ENCODE results near the gene PDZK1IP1. TPM values are rescaled to one million over a fixed set of nuclear protein-coding genes. Genes with fewer than 3 reads are reported as not detected.
"Not testable (repeated sequence)": the region's sequence is repeated elsewhere in the genome, so short reads cannot be mapped to it uniquely, and the experiment has no call there.

PDZK1IP1 gene
- total RNA-seq, 1 donor from 2014 or later: not detected

DNA sequence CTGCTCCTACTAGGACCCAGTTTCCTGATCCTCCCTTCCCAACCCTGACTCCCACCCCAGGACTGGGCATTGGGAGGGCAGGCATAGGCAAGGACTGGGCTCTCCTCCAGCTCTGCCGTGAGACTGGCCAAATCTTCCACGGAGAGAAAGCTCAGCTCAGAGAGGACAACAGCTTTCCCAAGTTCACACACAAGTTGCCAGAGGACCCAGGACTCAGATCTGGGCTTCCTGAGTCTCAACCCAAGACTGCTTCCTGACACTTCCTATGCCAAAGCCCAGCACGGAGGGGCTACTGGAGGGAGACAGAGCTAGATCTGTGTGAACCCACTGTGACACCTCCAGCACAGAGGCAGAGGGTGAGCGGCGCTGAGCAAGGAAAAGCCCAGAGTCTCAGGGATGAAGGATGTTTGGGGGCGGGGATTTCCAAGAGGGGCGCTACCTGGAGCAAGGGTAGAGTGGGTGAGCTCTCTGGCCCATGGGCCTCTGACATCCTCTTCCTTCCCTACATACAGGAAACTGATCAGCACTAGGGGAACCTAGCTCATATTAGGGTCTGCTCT lies 7.1 kb downstream of the PDZK1IP1 start:
- intact Hi-C loops (cut with micrococcal nuclease): no loop called here

DNA sequence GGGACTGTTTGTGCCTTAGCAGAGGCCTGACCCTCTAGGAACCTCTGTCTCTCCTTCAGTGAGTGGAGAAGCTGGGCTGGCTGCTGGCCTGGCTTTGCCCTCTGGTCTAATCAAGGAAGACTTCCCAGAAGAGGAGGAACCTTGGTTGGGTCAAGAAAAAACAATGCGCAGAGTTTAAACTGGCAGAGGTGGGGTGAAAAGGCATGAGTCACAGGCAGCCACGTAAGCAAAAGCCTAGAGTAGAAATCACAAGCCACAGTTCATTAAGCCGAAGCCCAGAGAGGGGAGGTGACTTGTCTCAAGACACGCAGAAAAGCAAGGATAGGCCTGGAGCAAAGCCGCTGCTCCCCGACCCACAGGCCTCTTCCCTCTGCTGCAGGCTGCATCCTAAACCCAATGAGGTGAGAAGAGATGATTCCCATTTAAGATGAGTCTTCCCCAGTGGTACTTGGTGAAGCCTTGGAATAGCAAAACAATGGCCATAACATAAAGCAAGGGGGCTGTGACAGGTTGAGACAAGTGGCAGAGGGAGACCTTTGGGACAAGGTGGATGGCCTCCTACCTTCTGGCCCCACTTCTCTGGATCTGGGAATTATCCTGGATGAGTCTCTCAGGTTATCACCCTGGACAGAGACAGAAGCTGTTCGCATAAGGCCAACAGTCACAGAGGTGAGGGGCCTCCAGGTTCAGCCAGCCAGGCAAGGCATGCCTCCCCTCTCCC lies 7.7 kb downstream of the PDZK1IP1 start:
- intact Hi-C loops (cut with micrococcal nuclease): no loop called here

DNA sequence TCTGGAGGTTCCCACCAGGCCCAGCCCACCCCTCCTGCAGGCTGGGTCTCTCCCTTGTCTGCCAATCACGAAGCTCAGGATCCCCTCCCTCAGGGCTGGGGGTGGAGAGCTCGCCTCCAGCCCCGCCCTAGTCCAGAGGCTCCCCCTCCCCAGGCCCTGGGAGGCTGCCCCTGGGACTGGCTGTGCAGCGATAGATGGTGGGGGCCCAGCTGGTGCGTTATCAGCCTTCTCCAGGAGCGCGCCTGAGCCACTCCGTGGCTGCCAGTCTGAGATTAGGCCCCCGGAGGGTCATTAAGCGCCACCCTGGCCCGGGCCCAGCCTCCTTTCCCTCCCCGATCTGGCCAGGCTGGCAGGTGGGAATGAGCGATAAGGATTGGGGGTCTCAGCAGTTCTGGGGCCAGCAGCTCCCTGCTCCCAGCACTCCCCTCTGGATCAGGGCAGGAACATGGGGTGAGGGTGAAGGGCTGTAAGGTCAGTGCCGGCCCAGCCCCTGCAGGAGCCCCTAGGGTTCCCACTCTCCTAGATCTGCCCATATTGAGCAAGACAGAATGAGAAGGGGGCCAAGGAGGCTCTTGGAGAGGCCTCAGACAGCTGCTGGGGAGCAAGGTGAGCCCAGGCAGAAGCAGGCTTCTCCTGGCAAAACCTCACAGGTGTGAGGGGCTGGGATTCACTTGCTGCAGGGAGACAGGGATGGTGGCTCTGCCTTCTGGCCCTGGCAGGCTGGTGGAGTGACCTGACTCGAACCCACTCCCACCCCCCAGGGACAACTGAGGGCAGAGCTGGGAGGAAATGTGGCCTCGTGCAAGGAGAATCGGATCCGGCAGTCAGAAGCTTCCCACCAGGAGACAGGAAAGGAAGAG lies 8.5 kb downstream of the PDZK1IP1 start:
- intact Hi-C loops (cut with micrococcal nuclease): no loop called here

DNA sequence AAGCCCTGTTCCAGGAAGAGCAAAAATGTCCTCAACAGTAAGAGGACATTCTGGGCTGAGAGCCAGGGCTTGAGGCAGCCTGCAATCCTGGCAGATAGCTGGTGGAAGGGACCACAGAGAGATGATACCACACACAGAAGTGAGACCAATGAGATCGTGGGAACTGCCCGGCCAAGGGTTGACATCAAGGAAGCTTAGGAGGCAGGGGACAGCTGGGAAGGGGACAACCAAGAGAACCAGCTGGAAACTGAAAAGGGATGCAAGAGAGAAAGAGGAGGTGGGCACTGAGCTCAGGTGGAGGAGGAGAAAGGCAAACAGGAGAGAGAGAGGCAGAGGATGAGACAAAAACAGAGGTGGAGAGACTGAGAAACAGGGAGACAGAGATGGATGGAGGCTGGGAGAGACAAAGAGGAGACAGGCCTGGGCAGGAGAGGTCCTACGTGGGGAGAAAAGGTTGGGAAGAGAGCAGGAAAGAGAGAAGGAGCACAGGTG lies 9.2 kb downstream of the PDZK1IP1 start:
- intact Hi-C loops (cut with micrococcal nuclease): no loop called here

DNA sequence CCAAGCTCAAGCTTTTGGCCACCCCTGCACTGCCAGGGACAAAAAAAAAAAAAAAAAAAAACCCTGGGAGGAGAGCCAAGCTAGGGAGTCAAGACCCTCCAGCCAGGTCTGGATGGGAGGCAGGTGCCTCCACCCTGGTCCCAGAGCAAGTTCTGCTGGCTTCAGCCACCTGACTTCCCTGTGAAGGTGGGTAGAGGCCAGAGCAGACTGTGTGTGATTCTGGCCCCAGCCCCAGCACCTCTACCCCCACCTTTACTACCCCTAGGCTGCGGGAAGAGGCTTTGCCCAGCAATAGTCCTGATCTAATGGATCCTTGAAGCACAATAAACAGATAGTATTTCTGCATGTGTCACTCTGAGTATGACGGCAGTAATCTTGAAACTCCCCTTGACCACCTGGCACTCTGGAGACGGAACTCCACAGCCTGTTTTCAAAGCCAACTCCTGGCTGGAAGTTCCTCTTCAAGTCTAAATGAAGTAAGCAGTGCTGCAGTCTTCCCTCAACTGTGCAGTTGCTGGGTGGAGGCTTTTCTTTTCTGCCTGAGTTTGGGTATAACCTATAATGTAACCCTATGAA lies 9.8 kb downstream of the PDZK1IP1 start:
- intact Hi-C loops (cut with micrococcal nuclease): loop anchor here (1.0 to 5.0 kb wide), 4 partner anchors 82 to 532 kb away; partner anchors contain the start of gene FOXD2

GRCh38 chr1:47179017-47179987 lies 10.5 kb downstream of the PDZK1IP1 start:
- intact Hi-C loops (cut with micrococcal nuclease): loop anchor here (1.0 to 5.0 kb wide), 4 partner anchors 83 to 533 kb away; partner anchors contain the start of gene FOXD2

DNA sequence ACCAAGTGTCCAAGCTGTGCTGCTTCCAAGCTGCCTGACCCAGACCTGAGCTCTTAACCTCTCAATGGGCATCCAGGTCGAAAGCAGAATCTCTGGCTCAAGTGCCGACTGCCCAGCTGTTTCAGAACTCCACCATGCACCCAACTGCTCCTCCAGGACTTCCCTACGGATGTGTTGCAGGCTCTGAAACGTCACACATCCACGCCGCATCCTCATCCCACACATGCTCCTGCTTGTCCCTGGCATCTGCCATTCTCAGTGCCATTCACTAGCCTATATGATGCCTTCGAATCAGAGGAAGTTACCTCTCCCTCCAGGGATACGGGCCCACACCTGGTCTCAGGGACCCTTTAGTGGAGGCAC lies 11.2 kb downstream of the PDZK1IP1 start:
- intact Hi-C loops (cut with micrococcal nuclease): loop anchor here (1.0 to 5.0 kb wide), 4 partner anchors 84 to 534 kb away; partner anchors contain the start of gene FOXD2

- intact Hi-C loops (cut with micrococcal nuclease): loop anchor here (5.0 kb wide), 3 partner anchors 84 to 534 kb away; partner anchors contain the start of gene FOXD2
These were observed 11.8 kb downstream of the PDZK1IP1 start for GRCh38 chr1:47178020-47178419.

GRCh38 chr1:47175227-47175934 lies 14.5 kb downstream of the PDZK1IP1 start:
- intact Hi-C loops (cut with micrococcal nuclease): loop anchor here (5.0 kb wide), 3 partner anchors 87 to 537 kb away; partner anchors contain the start of gene FOXD2

DNA sequence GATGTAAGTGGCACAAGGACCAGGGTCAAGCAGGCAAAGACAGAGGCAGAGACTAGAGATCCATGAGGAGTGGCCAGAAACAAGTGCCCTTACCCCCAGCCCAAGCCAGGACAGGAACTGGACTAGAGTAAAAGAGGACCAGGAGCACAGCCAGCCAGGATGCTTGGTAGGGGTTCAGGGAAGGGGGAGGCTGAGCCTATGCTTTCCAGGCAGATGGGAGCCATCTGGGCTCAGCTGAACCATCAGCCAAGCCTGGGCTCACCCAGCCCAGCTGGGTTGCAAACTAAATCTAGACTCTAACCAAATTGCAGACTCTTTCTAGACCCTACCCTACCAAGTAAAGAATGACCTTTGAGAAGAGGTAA lies 15.2 kb downstream of the PDZK1IP1 start:
- intact Hi-C loops (cut with micrococcal nuclease): loop anchor here (5.0 kb wide), 3 partner anchors 88 to 538 kb away; partner anchors contain the start of gene FOXD2

- intact Hi-C loops (cut with micrococcal nuclease): no loop called here
These were observed 17.1 kb downstream of the PDZK1IP1 start for GRCh38 chr1:47172782-47173181.

DNA sequence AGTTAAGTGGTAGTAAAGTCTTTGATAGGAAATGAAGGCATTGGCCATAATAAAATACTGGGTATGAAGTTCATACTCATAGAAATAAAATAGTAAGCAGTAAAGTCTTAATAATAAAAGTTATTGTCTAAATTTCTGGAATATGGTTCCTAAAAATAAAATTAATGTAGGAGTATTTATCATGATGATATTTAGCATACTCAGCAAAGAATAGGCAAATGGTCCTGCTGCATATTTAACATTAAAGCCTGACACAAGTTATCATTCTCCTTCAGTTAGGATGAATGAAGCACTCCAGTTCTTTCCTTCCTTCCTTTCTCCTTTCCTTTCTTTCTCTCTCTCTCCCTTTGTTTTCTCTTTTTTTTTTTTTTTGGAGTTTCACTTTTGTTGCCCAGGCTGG lies 25.3 kb downstream of the PDZK1IP1 start:
- intact Hi-C loops (cut with micrococcal nuclease): no loop called here

GRCh38 chr1:47161298-47162040 lies 28.4 kb downstream of the PDZK1IP1 start:
- intact Hi-C loops (cut with micrococcal nuclease): no loop called here

GRCh38 chr1:47160716-47161115 lies 29.1 kb downstream of the PDZK1IP1 start:
- intact Hi-C loops (cut with micrococcal nuclease): no loop called here

DNA sequence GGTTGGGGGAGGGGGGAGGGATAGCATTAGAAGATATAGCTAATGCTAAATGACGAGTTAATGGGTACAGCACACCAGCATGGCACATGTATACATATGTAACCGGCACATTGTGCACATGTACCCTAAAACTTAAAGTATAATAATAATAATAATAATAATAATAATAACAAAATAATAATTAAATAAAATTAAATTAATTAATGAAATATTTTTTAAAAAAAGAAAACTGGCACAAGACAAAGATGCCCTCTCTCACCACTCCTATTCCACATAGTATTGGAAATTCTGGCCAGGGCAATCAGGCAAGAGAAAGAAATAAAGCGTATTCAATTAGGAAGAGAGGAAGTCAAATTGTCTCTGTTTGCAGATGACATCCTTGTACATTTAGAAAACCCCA lies 31.9 kb downstream of the PDZK1IP1 start:
- intact Hi-C loops (cut with micrococcal nuclease): not testable (repeated sequence)

DNA sequence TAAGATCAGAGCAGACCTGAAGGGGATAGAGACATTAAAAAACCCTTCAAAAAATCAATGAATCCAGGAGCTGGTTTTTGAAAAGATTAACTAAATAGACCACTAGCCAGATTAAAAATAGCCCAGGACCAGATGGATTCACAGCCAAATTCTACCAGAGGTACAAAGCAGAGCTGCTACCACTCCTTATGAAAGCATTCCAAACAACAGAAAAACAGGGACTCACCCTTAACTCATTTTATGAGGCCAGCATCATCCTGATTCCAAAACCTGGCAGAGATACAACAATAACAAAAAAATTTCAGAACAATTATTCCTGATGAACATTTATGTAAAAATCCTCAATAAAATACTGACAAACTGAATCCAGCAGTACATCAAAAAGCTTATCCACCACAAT lies 33.4 kb downstream of the PDZK1IP1 start:
- intact Hi-C loops (cut with micrococcal nuclease): not testable (repeated sequence)

- intact Hi-C loops (cut with micrococcal nuclease): not testable (repeated sequence)
These were observed 40.7 kb downstream of the PDZK1IP1 start for GRCh38 chr1:47149162-47149561.

GRCh38 chr1:47147047-47147785 lies 42.6 kb downstream of the PDZK1IP1 start:
- intact Hi-C loops (cut with micrococcal nuclease): no loop called here
